Activated T-helper 9 cell treated with anti-CD3 and anti-CD28 coated beads, Interleukin-2, amount 50 U/mL, for 16 hours (primary cell): Measurements from ENCODE around the gene COL10A1.

ENCODE experiments used
- DNase-seq: peaks from one replicate; pipeline ENCODE4 v3.0.0-alpha.2; 2020; ENCODE audit warnings: low read depth

The COL10A1 gene

GRCh38 chr6:116126032-116126431 is at the start of gene COL10A1:
Gene COL10A1 (minus strand): TSS chr6:116126132. CDS start chr6:116125492, 640 bp downstream.
- DNase-seq = no peak

DNA sequence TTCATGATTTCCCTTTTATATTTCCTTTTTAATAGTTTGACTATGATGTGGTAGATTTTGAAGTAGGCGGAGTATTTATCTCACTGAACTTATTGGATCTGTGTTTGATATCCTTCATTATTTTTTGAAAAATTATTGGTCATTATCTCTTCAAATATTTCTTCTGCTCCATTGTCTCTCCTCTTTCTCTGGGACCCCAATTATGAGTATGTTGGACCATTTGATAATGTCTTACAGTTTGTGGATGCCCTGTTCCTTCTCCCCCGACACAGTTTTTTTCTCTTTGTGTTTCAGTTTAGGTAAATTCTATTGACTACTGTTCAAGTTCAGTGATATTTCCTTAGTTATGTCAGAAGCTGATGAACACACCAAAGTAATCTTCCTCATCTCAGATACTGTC is 49.4 kb upstream of the COL10A1 start:
- no peak for DNase-seq

DNA sequence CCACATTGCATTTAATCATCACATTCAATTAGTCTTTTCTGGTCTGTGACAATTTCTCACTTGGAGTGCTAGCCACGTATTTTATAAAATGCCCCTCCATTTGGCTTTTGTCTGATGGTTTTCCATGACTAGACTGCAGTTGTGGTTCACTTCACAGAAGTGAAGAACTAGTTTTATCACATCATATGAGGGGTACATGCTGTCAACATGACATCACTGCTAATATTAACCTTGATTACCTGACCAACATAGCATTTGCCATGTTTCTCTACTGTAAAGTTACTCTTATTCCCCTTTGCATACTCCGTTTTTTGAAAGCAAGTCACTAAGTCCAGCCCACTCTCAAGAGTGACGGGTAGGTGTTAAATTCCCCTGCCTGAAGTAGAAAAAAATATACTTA is 48.0 kb upstream of the COL10A1 start:
- DNase-seq = no peak

DNA sequence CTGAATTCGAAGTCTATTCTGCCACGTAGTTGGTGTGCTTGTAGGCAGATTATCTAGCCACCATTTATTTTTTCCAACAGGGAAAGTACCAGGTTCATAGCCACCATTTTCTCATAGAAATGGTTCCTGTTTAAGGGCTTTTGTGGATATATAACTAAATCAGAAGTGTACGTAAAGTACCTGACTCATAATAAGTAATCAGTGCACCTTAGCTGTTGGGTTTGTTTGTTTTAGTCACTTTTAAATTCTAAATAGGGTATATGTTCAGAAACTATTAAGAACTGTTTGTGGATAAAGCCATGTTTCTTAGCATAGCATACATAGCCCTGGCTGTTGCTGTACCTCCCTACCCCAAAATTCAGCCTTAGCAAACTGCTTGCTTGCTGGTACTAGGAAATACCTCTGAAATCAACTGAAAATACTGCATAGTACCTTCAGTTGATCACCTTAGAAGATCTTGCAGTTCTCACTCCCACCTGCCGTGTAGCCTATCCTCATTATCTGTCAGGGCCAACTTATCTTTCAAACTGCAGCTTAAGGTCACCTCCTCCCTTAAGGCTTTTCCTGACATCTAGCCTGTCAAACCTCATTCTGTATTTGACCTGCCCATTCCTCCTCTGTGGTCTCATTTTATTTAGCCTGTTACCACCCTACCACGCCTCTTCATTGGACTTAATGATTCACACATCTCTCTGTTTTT is 44.6 kb upstream of the COL10A1 start:
- DNase-seq = no peak

DNA sequence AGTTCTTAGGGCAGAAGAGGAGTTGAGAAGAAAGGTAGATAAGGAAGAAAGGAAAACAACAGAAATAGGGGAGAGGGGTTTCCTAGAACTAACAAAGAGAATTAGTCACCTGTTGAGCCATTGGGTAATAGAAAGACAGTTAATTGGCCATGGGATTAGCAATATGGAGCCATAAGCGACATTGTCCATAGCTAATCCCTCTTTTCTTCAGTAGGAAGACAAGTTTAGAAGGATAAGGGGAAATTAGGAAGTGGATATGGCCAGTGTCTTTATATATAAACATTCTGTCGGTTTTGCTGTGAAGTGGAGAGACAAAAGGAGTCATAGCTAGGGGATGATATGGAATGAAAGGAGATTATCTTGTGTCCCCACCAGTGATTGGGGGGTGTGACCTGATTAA is 43.9 kb upstream of the COL10A1 start:
- DNase-seq = no peak

- no peak for DNase-seq
Measured at GRCh38 chr6:116168148-116168547, 42.2 kb upstream of the COL10A1 start.

DNA sequence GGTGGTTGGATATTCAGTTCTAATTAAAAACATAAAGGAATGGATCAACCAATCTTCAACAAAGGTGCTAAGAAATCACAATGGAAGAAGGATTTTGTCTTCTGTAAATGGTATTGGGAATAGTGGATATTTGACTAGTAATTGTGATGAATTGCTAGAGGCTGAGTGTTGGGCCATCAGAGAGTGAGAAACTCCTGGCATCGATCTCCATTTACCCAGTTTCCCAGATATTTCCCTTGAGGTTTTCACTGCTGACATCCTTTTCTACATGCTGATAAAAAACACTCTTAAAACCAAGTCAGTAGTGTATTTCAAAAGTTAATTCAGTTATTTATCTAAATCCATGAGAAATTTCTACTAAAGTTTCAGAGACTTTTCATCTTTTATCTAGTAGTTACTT is 40.4 kb upstream of the COL10A1 start:
- DNase-seq = no peak

DNA sequence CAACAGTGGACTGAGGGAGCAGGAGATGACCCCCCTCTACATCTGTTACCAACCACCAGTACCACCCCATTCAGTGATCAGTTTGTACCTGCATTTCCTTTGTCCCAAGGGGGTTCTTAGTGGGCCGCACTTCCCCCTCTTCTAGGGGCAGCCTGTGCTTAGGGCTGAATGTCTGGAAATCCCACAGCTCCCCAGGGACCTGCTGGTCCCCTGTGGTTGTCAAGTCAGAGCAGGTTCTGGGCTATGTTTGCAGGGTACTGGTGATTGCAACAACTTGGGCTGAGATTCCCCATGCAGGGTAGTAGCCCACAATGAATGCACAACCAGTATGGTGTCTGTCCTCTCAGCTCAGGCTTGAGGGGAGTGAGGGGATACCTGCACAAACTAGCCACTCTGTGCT is 39.7 kb upstream of the COL10A1 start:
- no peak for DNase-seq

GRCh38 chr6:116159782-116160524 is 34.0 kb upstream of the COL10A1 start:
- no peak for DNase-seq

DNA sequence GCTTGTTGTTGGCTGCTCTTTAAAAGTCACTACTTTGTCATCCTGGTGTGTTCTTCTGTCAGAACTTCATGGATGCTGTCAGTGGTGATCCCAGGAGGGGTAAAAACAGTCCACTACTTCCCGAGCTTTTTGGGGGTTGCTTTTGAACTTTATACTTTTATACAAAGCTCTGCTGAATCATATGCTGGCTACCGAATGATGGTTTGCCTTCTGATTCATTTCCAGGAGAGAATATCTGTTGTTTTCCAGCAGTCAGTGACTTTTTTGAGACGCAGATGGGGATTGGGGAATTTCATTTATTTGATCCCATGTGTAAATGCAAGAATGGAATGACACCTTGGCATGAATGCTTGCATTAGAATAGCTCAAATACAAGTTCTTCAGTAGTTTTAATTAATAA is 32.7 kb upstream of the COL10A1 start:
- DNase-seq = no peak

DNA sequence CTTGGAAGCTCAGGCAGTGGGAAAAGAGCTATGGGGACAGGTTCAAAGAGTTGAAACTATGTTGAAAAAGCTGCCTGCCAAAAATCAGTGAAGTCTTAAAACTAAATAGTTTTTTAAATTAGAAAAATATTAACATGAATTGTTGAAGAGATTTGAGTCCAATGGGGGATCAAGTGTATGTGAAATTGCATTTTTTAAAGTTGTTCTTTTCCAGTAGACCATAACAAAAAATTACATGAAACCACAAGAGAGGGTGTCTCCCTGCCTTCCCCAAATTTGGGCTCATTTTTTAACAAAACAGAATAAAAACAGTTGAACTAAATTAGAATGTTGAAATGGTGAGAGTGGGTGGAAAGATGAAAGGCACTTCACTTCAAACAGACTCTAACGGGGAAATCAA is 31.5 kb upstream of the COL10A1 start:
- DNase-seq = no peak

- no peak for DNase-seq
Measured at GRCh38 chr6:116156405-116157326, 30.7 kb upstream of the COL10A1 start.

DNA sequence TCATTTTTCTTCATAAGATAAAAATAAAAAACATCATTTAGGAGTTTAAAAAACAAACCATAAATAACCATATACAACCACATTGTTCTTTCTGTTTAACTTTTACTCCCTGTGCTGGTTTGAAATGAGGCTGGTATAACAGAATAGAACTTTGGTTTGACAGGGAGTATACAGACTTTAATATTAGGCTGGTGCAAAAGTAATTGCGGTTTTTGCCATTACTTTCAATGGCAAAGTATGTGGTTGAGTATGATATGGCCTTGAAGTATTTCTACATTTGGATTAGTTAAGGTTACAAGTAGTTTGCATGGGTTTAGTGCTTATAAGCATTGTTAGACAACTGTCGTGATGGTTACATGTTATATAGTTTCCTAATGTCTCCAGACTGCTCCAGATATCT is 29.0 kb upstream of the COL10A1 start:
- DNase-seq = no peak

DNA sequence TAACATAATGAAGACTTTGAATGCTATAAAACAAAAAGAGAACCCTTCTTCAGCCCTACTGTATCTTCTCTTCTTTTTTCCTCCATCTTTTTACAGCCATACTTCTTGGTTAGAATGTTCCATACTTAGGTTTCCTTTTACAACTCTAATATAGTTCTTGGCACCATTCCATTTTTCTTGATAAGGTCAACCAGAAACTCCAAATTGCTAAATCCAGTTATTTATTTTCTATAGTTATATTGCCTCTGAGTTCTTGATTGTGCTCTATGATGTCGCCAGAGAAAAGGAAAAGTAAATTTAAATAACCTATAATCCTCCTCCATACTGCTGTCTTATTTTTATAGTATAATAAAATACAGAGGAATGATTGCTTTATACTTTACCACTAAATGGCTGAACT is 26.7 kb upstream of the COL10A1 start:
- no peak for DNase-seq

DNA sequence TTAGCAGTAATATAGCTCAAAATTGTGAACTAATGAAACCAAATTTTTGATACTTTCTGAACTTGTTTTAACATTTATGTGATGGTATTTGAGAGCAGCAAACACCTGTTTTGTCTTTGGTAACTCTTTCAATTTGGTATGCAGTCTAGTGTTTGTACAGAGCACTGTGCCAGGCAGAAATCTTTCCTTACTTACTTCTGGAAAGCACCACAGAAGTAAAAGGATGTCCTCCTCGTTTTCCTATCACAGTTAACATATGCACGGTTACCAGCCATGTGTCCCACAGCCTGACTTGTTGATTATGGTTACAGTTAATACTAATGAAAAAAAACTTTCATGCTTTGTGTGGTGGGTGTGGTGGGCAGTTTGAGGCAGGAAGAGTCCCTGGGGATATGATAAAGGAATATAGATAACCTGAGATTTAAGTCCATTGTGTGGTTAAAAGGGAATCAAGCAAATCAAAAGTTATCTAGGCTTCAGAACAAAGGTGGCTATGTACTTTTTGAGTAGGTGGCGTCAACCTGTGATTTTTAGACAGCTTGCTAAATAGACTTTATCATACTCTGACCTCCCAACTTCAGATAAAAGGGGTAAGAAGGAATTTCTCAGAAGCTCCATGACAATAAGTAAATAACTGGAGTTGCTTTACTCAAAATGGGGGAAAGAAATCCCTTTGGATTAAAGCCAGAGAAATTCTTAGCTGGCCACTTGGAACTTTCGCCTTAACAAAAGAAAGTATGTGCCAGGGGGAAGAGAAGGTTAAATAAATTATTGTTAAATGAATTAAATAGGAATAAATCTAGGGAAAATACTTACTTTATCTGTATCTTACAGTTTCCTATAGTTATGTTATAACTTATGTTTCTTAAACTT is 20.1 kb upstream of the COL10A1 start:
- DNase-seq = no peak

GRCh38 chr6:116144605-116145004 is 18.7 kb upstream of the COL10A1 start:
- DNase-seq = no peak

- DNase-seq = no peak
Measured at GRCh38 chr6:116139917-116140316, 14.0 kb upstream of the COL10A1 start.

- DNase-seq = no peak
Measured at GRCh38 chr6:116136933-116137340, 11.0 kb upstream of the COL10A1 start.

GRCh38 chr6:116136373-116136772 is 10.4 kb upstream of the COL10A1 start:
- no peak for DNase-seq

DNA sequence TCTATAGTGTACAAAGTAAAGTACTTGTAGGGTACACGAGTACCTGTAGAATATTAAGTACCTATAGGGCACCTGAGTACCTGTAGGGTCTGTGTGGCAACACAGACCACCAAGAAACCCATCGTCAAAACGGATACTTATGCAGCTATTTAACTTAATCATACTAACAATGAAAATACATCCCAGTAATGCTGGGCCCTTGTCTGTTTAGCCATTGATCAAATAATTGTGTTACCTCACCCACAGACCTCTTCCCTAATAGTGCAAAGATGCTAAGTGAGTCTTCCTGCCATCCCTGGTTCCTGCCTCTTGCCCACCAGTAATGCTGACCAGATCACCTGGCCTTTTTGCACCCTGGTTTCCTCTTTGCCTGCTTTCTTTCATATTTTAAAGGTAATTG is 7.5 kb upstream of the COL10A1 start:
- DNase-seq = no peak

DNA sequence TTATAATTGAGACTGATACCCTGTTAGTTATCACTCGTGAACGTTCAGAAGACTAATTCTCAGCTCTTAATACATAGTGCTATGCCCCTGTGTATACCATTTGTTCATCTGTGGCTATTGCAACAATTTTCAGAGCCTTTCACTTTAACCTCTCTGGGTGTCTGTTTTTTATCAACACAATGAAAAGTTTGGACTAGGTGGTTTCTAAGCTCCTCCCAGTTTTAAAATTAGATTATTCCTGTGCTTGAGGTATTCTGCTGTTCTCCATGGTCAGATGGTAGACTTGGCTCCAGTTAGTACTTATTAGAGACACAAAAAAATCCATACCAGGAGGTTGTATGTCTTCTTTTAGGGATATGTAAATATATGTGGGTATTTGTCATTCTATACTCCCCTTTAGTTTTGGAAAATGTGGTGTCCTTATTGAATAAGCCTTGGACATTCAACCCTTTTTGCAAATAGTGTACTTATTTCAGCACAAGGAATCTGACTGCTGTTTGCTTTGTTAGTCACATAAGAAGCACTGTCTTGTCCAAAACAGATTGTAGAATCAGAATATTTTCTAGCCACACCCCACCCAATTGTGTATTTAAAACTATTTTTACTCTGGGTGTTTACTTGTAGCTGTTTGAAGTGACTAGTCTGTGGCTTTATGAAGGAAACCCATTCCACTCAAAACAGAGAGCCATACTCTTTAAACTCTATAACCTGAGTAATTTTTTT is 2.0 kb upstream of the COL10A1 start:
- DNase-seq = no peak
